Effector CD8-positive, alpha-beta T cell (primary cell): ENCODE results near the gene AGL.
"Not testable (repeated sequence)": the region's sequence is repeated elsewhere in the genome, so short reads cannot be mapped to it uniquely, and the experiment has no call there.

Source experiments
- DNase-seq: peaks from one replicate; lab custom pipeline; 2025; lab: John Stamatoyannopoulos, UW

The AGL gene

GRCh38 chr1:99851850-99852454, 1.8 kb downstream of the AGL start:
- no peak for DNase-seq

- no peak for DNase-seq
Observed at GRCh38 chr1:99852648-99853047, 2.5 kb downstream of the AGL start.

- no peak for DNase-seq
Observed at GRCh38 chr1:99855914-99856450, 5.8 kb downstream of the AGL start.

GRCh38 chr1:99857041-99857440, 6.9 kb downstream of the AGL start:
- DNase-seq, result not testable (repeated sequence)

GRCh38 chr1:99858286-99858685, 8.1 kb downstream of the AGL start:
- no peak for DNase-seq

GRCh38 chr1:99858881-99859280, 8.7 kb downstream of the AGL start:
- no peak for DNase-seq

GRCh38 chr1:99860703-99861102, 10.5 kb downstream of the AGL start:
- no peak for DNase-seq

GRCh38 chr1:99867682-99868081, 17.5 kb downstream of the AGL start:
- DNase-seq, result no peak

- DNase-seq, result no peak
Observed at GRCh38 chr1:99869304-99869703, 19.1 kb downstream of the AGL start.

- no peak for DNase-seq
Observed at GRCh38 chr1:99869723-99870122, 19.6 kb downstream of the AGL start.

- no peak for DNase-seq
Observed at GRCh38 chr1:99872063-99872462, 21.9 kb downstream of the AGL start.

GRCh38 chr1:99877568-99877967, 27.4 kb downstream of the AGL start:
- no peak for DNase-seq

- DNase-seq, result no peak
Observed at GRCh38 chr1:99886179-99886578, 36.0 kb downstream of the AGL start.

- no peak for DNase-seq
Observed at GRCh38 chr1:99886841-99887240, 36.7 kb downstream of the AGL start.

- no peak for DNase-seq
Observed at GRCh38 chr1:99887890-99888289, 37.7 kb downstream of the AGL start.

- DNase-seq, result no peak
Observed at GRCh38 chr1:99891997-99892396, 41.8 kb downstream of the AGL start.

GRCh38 chr1:99903278-99903677, 53.1 kb downstream of the AGL start:
- not testable (repeated sequence) for DNase-seq

GRCh38 chr1:99906535-99906934, 56.4 kb downstream of the AGL start:
- DNase-seq, result no peak

- DNase-seq, result no peak
Observed at GRCh38 chr1:99917214-99917613, 67.1 kb downstream of the AGL start.

GRCh38 chr1:99919220-99919619, 69.1 kb downstream of the AGL start:
- DNase-seq, result no peak

GRCh38 chr1:99934801-99935200, 84.6 kb downstream of the AGL start:
- no peak for DNase-seq

- DNase-seq, result no peak
Observed at GRCh38 chr1:99935534-99935933, 85.4 kb downstream of the AGL start.

- no peak for DNase-seq
Observed at GRCh38 chr1:99936071-99936470, 85.9 kb downstream of the AGL start.

- DNase-seq, result no peak
Observed at GRCh38 chr1:99942723-99943122, 92.6 kb downstream of the AGL start.
